ENCODE results near the gene MTHFD1L.

The MTHFD1L gene

GRCh38 chr6:151148111-151148510, 282.6 kb downstream of the MTHFD1L start:
- no peaks in the 10 kb centered on the region for H3K27me3 ChIP-seq (ENCODE audit: low read length)
- TF ChIP-seq, protein P1, sequence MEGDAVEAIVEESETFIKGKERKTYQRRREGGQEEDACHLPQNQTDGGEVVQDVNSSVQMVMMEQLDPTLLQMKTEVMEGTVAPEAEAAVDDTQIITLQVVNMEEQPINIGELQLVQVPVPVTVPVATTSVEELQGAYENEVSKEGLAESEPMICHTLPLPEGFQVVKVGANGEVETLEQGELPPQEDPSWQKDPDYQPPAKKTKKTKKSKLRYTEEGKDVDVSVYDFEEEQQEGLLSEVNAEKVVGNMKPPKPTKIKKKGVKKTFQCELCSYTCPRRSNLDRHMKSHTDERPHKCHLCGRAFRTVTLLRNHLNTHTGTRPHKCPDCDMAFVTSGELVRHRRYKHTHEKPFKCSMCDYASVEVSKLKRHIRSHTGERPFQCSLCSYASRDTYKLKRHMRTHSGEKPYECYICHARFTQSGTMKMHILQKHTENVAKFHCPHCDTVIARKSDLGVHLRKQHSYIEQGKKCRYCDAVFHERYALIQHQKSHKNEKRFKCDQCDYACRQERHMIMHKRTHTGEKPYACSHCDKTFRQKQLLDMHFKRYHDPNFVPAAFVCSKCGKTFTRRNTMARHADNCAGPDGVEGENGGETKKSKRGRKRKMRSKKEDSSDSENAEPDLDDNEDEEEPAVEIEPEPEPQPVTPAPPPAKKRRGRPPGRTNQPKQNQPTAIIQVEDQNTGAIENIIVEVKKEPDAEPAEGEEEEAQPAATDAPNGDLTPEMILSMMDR (IDR thresholded peaks at IDR 0.05; ENCODE audit: insufficient read depth, low read length, poor library complexity, severe bottlenecking): no peak
- TF ChIP-seq EZH2phosphoT487 (conservative IDR thresholded peaks at IDR 0.05; ENCODE audit: low read length): no peak

GRCh38 chr6:151149793-151150192, 284.3 kb downstream of the MTHFD1L start:
- Histone ChIP-seq H2AFZ (ENCODE audit: low read depth, low read length, severe bottlenecking) (no peak overlapping the region), H3K27me3 (ENCODE audit: low read length) (no peaks in the 10 kb centered on the region), H3K79me2 (ENCODE audit: insufficient read depth, low read length) (no peaks in the 10 kb centered on the region), H3K36me3 (ENCODE audit: low read length) (no peaks in the 10 kb centered on the region), H4K20me1 (ENCODE audit: low read depth, low read length) (no peaks in the 10 kb centered on the region), H3K9me3 (ENCODE audit: insufficient read depth, low read length) (no peaks in the 10 kb centered on the region), H3K4me3 (ENCODE audit: insufficient read depth, low read length, poor library complexity, severe bottlenecking) (no peak overlapping the region), H3K9ac (ENCODE audit: low read length) (no peak overlapping the region), H3K9me2 (replicated peaks; ENCODE audit: insufficient read depth, low read length) (no peaks in the 10 kb centered on the region), H3F3A (ENCODE audit: insufficient read depth) (no peaks in the 10 kb centered on the region), H3K4me2 (ENCODE audit: low read depth, low read length, poor library complexity, severe bottlenecking) (no peak overlapping the region), H3K27ac (ENCODE audit: low read depth, low read length) (no peak overlapping the region)
- TF ChIP-seq EZH2phosphoT487 (conservative IDR thresholded peaks at IDR 0.05; ENCODE audit: low read length): no peak
- TF ChIP-seq, protein P1 (IDR thresholded peaks at IDR 0.05; ENCODE audit: insufficient read depth, low read length, poor library complexity, severe bottlenecking): no peak

More at GRCh38 chr6:151148111-151148510, 282.6 kb downstream of the MTHFD1L start:
- H4K20me1 ChIP-seq (ENCODE audit: low read depth, low read length): no peaks in the 10 kb centered on the region
- H3K4me2 ChIP-seq (ENCODE audit: low read depth, low read length, poor library complexity, severe bottlenecking): no peak overlapping the region
- no peaks in the 10 kb centered on the region for H3F3A ChIP-seq (ENCODE audit: insufficient read depth)
- H3K9ac ChIP-seq (ENCODE audit: low read length): no peak overlapping the region
- H3K27ac ChIP-seq (ENCODE audit: low read depth, low read length): no peak overlapping the region
- no peaks in the 10 kb centered on the region for H3K79me2 ChIP-seq (ENCODE audit: insufficient read depth, low read length)
- no peak overlapping the region for H3K4me3 ChIP-seq (ENCODE audit: insufficient read depth, low read length, poor library complexity, severe bottlenecking)
- no peaks in the 10 kb centered on the region for H3K36me3 ChIP-seq (ENCODE audit: low read length)
- no peaks in the 10 kb centered on the region for H3K9me2 ChIP-seq (replicated peaks; ENCODE audit: insufficient read depth, low read length)
- H3K9me3 ChIP-seq (ENCODE audit: insufficient read depth, low read length): no peaks in the 10 kb centered on the region
- H2AFZ ChIP-seq (ENCODE audit: low read depth, low read length, severe bottlenecking): no peak overlapping the region

All from SU-DHL-6 (cell line).